HepG2 (cell line): ENCODE results near the gene MAPK8IP1. TPM values are rescaled to one million over a fixed set of nuclear protein-coding genes. Genes with fewer than 3 reads are reported as not detected.

ENCODE experiments used
- ATRX ChIP-seq: sonication (generic); formaldehyde crosslinking; IDR thresholded peaks from 2 replicates; pipeline ENCODE4 v1.4.0; 2020; ENCODE audit warnings: missing genetic modification reagents, borderline replicate concordance
- FIP1L1 ChIP-seq: fragments of 200-400 bp; formaldehyde crosslinking; IDR thresholded peaks from 2 replicates; pipeline ENCODE4 v1.6.1; 2018; ENCODE audit warnings: low read depth, mild to moderate bottlenecking, low read length, moderate library complexity, borderline replicate concordance; ENCODE audit not compliant: insufficient read depth
- HHEX ChIP-seq: IDR thresholded peaks from 2 replicates; pipeline ENCODE4 v1.6.1; 2016; ENCODE audit warnings: control low read depth
- SAP130 ChIP-seq: IDR thresholded peaks from 2 replicates; pipeline ENCODE4 v1.6.1; 2016; ENCODE audit warnings: low read depth
- ZNF17 ChIP-seq: sonication (generic); formaldehyde crosslinking; IDR thresholded peaks from 2 replicates; pipeline ENCODE4 v1.5.0; 2020; ENCODE audit warnings: mild to moderate bottlenecking, missing genetic modification reagents
- ZNF354B ChIP-seq: sonication (generic); formaldehyde crosslinking; IDR thresholded peaks from 2 replicates; pipeline ENCODE4 v1.8.0; 2022; ENCODE audit warnings: mild to moderate bottlenecking, missing genetic modification reagents
- polyA plus RNA-seq, 8 experiments: library from polyadenylated mRNA; depleted of rRNA in 3 of 8; stranded (reverse) in 7 of 8; unstranded in 1 of 8; fragments of >200 nt; fragmentation: Illumina TruSeq in 4 of 8; extraction: Trizol in 4 of 8; gene quantifications; 2 replicates each; pipeline versions ENCODE4 v1.2.1 to v1.2.3, GENCODE V29; 2011 to 2016; ENCODE audit warnings: low read depth in 4 of 8, missing spikeins in 1 of 8, mixed read lengths in 1 of 8; ENCODE audit not compliant: insufficient read depth in 1 of 8
- total RNA-seq, 5 experiments: library from RNA; depleted of rRNA; stranded (reverse); fragments of >200 nt; fragmentation: Illumina TruSeq; extraction: Trizol; gene quantifications; 2 replicates each; pipeline ENCODE4 v1.2.3, GENCODE V29; 2016; ENCODE audit warnings: low read depth in 1 of 5
- TF ChIP-seq, protein P1 (sequence below): sonication (generic); formaldehyde crosslinking; IDR thresholded peaks from 2 replicates; pipeline ENCODE4 v1.4.0; 2020; ENCODE audit warnings: missing genetic modification reagents
- TF ChIP-seq, protein P2 (sequence below): sonication (generic); formaldehyde crosslinking; IDR thresholded peaks from one replicate; pipeline ENCODE4 v1.5.1; 2020; ENCODE audit warnings: mild to moderate bottlenecking, missing genetic modification reagents; ENCODE audit errors: not compliant biosample characterization
- TF ChIP-seq, protein P3 (sequence below): sonication (generic); formaldehyde crosslinking; IDR thresholded peaks from 2 replicates; pipeline ENCODE4 v1.8.0; 2022; ENCODE audit warnings: missing genetic modification reagents, mild to moderate bottlenecking, moderate library complexity, borderline replicate concordance

The MAPK8IP1 gene
- total and polyA plus RNA-seq, 2 of the 13 experiments (the other 11 are each of a cell fraction or from before 2014, with no cell fraction given) = 2.2 to 4.2 TPM

DNA sequence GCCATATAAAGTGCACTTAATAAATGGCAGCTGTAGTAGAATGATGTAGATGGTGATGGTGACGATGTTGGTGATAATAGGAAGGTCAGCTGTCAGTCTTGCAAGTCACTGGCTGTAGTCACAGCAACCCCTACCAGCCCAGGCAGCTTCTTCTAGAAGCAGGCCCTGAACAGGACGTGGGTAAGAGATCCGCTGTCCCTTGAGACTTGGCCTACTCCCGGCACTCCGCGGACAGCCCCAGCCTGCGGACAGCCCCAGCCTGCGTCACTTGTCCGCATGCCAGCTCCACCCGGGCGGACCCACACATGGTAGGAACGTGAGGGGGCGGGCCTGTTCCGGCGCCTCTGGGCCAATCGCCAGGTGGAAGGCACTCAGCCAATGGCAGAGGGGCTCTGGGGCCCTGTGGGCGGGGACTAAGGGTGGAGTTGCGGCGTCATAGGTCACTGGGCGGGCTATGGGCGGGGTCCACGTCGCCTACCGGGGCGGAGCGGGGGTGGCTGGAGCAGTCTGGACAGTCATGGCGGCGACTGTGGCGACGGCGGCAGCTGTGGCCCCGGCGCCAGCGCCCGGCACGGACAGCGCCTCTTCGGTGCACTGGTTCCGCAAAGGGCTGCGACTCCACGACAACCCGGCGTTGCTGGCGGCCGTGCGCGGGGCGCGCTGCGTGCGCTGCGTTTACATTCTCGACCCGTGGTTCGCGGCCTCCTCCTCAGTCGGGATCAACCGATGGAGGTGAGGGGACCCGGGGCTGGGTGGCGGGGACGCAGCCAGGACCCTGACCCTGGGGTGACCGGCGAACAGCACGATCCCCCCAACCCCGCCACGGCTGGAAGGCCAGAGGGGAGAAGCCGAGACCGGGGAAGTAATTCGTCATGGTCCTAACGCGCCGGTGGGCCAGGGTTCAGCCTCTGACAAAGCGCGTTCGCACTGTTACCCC, 38.2 kb upstream of the MAPK8IP1 start, which contains the start of gene CRY2 (continued):
- TF ChIP-seq, protein P1, sequence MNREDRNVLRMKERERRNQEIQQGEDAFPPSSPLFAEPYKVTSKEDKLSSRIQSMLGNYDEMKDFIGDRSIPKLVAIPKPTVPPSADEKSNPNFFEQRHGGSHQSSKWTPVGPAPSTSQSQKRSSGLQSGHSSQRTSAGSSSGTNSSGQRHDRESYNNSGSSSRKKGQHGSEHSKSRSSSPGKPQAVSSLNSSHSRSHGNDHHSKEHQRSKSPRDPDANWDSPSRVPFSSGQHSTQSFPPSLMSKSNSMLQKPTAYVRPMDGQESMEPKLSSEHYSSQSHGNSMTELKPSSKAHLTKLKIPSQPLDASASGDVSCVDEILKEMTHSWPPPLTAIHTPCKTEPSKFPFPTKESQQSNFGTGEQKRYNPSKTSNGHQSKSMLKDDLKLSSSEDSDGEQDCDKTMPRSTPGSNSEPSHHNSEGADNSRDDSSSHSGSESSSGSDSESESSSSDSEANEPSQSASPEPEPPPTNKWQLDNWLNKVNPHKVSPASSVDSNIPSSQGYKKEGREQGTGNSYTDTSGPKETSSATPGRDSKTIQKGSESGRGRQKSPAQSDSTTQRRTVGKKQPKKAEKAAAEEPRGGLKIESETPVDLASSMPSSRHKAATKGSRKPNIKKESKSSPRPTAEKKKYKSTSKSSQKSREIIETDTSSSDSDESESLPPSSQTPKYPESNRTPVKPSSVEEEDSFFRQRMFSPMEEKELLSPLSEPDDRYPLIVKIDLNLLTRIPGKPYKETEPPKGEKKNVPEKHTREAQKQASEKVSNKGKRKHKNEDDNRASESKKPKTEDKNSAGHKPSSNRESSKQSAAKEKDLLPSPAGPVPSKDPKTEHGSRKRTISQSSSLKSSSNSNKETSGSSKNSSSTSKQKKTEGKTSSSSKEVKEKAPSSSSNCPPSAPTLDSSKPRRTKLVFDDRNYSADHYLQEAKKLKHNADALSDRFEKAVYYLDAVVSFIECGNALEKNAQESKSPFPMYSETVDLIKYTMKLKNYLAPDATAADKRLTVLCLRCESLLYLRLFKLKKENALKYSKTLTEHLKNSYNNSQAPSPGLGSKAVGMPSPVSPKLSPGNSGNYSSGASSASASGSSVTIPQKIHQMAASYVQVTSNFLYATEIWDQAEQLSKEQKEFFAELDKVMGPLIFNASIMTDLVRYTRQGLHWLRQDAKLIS (CRISPR knock-in tag) = no peak
- TF ChIP-seq ZNF17 (no peak), ATRX (CRISPR knock-in tag) (no peak), SAP130 (peak; percentile 98), ZNF354B (CRISPR knock-in tag) (no peak), FIP1L1 (no peak), HHEX (no peak)
- TF ChIP-seq, protein P2, sequence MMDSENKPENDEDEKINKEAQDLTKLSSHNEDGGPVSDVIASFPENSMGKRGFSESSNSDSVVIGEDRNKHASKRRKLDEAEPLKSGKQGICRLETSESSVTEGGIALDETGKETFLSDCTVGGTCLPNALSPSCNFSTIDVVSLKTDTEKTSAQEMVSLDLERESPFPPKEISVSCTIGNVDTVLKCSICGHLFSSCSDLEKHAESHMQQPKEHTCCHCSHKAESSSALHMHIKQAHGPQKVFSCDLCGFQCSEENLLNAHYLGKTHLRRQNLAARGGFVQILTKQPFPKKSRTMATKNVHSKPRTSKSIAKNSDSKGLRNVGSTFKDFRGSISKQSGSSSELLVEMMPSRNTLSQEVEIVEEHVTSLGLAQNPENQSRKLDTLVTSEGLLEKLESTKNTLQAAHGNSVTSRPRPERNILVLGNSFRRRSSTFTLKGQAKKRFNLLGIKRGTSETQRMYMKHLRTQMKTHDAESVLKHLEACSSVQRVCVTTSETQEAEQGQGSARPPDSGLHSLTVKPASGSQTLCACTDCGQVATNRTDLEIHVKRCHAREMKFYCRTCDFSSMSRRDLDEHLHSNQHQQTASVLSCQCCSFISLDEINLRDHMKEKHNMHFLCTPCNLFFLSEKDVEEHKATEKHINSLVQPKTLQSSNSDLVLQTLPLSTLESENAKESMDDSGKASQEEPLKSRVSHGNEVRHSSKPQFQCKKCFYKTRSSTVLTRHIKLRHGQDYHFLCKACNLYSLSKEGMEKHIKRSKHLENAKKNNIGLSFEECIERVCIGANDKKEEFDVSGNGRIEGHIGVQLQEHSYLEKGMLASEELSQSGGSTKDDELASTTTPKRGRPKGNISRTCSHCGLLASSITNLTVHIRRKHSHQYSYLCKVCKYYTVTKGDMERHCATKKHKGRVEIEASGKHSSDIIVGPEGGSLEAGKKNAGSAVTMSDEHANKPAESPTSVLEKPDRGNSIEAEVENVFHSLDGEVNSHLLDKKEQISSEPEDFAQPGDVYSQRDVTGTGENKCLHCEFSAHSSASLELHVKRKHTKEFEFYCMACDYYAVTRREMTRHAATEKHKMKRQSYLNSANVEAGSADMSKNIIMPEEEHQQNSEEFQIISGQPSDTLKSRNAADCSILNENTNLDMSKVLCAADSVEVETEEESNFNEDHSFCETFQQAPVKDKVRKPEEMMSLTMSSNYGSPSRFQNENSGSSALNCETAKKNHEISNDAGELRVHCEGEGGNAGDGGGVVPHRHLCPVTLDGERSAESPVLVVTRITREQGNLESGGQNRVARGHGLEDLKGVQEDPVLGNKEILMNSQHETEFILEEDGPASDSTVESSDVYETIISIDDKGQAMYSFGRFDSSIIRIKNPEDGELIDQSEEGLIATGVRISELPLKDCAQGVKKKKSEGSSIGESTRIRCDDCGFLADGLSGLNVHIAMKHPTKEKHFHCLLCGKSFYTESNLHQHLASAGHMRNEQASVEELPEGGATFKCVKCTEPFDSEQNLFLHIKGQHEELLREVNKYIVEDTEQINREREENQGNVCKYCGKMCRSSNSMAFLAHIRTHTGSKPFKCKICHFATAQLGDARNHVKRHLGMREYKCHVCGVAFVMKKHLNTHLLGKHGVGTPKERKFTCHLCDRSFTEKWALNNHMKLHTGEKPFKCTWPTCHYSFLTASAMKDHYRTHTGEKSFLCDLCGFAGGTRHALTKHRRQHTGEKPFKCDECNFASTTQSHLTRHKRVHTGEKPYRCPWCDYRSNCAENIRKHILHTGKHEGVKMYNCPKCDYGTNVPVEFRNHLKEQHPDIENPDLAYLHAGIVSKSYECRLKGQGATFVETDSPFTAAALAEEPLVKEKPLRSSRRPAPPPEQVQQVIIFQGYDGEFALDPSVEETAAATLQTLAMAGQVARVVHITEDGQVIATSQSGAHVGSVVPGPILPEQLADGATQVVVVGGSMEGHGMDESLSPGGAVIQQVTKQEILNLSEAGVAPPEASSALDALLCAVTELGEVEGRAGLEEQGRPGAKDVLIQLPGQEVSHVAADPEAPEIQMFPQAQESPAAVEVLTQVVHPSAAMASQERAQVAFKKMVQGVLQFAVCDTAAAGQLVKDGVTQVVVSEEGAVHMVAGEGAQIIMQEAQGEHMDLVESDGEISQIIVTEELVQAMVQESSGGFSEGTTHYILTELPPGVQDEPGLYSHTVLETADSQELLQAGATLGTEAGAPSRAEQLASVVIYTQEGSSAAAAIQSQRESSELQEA (CRISPR knock-in tag) = peak; percentile 76
- TF ChIP-seq, protein P3, sequence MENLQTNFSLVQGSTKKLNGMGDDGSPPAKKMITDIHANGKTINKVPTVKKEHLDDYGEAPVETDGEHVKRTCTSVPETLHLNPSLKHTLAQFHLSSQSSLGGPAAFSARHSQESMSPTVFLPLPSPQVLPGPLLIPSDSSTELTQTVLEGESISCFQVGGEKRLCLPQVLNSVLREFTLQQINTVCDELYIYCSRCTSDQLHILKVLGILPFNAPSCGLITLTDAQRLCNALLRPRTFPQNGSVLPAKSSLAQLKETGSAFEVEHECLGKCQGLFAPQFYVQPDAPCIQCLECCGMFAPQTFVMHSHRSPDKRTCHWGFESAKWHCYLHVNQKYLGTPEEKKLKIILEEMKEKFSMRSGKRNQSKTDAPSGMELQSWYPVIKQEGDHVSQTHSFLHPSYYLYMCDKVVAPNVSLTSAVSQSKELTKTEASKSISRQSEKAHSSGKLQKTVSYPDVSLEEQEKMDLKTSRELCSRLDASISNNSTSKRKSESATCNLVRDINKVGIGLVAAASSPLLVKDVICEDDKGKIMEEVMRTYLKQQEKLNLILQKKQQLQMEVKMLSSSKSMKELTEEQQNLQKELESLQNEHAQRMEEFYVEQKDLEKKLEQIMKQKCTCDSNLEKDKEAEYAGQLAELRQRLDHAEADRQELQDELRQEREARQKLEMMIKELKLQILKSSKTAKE = peak; percentile 61; the same call in 1 of the 2 replicates
